Measurements from ENCODE around the gene P2RX5. TPM values are rescaled to one million over a fixed set of nuclear protein-coding genes. Genes with fewer than 3 reads are reported as not detected.
"Not testable (repeated sequence)": the region's sequence is repeated elsewhere in the genome, so short reads cannot be mapped to it uniquely, and the experiment has no call there.

The P2RX5 gene
- total RNA-seq, 1 experiment from 2014 or later: 14.9 TPM

GRCh38 chr17:3734911-3735276 is 38.9 kb upstream of the P2RX5 start:
- H3K36me3 ChIP-seq (ENCODE audit: control insufficient read depth, insufficient read depth, low read length); H3K27me3 ChIP-seq (ENCODE audit: control insufficient read depth, insufficient read depth, low read length); DNase-seq (ENCODE audit: low read depth, low spot score); ATAC-seq; H3K4me3 ChIP-seq (ENCODE audit: low read depth in 2 of 2, low read length in 2 of 2); H3K27ac ChIP-seq (ENCODE audit: low read length); POLR2A ChIA-PET; in situ Hi-C loops (cut with HindIII; ENCODE audit: low pct_unique_long_range_greater_than_20kb, low sequenced_read_pairs); H3K9me3 ChIP-seq (ENCODE audit: control insufficient read depth, insufficient read depth, low read depth, low read length); BruUV-seq (replicated peaks); H3K4me1 ChIP-seq (ENCODE audit: control insufficient read depth, insufficient read depth, low read length): not testable (repeated sequence)
- CTCF ChIA-PET: interaction anchor here (1.0 kb wide), 1 partner anchor 52 kb away, joined by 3 read pairs; no protein-coding TSS in a partner anchor
- intact Hi-C loops (cut with micrococcal nuclease; ENCODE audit: unreplicated experiment): loop anchor here (5.0 kb wide), 1 partner anchor 92 kb away; no protein-coding TSS in a partner anchor

DNA sequence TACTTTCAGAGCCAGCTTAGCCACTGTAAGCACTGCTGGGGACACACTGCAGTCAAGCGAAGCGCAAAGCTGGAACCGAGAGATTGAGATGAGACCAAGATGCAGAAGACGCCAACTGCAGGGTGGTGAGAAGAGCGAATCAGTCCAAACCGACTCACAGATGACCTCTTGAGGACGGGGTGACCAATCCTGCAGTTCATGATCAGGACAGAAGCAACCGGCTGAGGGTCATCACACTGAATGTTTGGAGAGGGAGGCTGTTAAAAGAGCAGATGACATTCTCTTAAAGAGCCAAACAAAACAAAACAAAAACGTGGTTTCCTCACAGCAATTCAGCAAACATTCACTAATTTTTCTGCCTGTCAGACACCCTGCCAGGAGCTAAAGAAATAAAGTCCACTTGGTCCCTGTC is 36.3 kb upstream of the P2RX5 start:
- in situ Hi-C loops (cut with HindIII; ENCODE audit: low pct_unique_long_range_greater_than_20kb, low sequenced_read_pairs): no loop called here
- Histone ChIP-seq H3K4me3 (ENCODE audit: low read depth in 2 of 2, low read length in 2 of 2) (peak overlapping the region in 1 of 2 experiments; percentile 18; a peak in 1 of 4 replicates), H3K4me1 (ENCODE audit: control insufficient read depth, insufficient read depth, low read length) (peaks cover 4% of the 10 kb centered on the region; the same call in 1 of the 2 replicates), H3K27me3 (ENCODE audit: control insufficient read depth, insufficient read depth, low read length) (no peaks in the 10 kb centered on the region), H3K27ac (ENCODE audit: low read length) (peak overlapping the region; percentile 3; the same call in 1 of the 2 replicates), H3K9me3 (ENCODE audit: control insufficient read depth, insufficient read depth, low read depth, low read length) (no peaks in the 10 kb centered on the region), H3K36me3 (ENCODE audit: control insufficient read depth, insufficient read depth, low read length) (no peaks in the 10 kb centered on the region)
- TF ChIP-seq, protein P1, sequence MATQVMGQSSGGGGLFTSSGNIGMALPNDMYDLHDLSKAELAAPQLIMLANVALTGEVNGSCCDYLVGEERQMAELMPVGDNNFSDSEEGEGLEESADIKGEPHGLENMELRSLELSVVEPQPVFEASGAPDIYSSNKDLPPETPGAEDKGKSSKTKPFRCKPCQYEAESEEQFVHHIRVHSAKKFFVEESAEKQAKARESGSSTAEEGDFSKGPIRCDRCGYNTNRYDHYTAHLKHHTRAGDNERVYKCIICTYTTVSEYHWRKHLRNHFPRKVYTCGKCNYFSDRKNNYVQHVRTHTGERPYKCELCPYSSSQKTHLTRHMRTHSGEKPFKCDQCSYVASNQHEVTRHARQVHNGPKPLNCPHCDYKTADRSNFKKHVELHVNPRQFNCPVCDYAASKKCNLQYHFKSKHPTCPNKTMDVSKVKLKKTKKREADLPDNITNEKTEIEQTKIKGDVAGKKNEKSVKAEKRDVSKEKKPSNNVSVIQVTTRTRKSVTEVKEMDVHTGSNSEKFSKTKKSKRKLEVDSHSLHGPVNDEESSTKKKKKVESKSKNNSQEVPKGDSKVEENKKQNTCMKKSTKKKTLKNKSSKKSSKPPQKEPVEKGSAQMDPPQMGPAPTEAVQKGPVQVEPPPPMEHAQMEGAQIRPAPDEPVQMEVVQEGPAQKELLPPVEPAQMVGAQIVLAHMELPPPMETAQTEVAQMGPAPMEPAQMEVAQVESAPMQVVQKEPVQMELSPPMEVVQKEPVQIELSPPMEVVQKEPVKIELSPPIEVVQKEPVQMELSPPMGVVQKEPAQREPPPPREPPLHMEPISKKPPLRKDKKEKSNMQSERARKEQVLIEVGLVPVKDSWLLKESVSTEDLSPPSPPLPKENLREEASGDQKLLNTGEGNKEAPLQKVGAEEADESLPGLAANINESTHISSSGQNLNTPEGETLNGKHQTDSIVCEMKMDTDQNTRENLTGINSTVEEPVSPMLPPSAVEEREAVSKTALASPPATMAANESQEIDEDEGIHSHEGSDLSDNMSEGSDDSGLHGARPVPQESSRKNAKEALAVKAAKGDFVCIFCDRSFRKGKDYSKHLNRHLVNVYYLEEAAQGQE (IDR thresholded peaks at IDR 0.05; ENCODE audit: insufficient read depth in 1 of 2, low read depth in 2 of 2, low read length in 1 of 2): no peak
- TF ChIP-seq, protein P2, sequence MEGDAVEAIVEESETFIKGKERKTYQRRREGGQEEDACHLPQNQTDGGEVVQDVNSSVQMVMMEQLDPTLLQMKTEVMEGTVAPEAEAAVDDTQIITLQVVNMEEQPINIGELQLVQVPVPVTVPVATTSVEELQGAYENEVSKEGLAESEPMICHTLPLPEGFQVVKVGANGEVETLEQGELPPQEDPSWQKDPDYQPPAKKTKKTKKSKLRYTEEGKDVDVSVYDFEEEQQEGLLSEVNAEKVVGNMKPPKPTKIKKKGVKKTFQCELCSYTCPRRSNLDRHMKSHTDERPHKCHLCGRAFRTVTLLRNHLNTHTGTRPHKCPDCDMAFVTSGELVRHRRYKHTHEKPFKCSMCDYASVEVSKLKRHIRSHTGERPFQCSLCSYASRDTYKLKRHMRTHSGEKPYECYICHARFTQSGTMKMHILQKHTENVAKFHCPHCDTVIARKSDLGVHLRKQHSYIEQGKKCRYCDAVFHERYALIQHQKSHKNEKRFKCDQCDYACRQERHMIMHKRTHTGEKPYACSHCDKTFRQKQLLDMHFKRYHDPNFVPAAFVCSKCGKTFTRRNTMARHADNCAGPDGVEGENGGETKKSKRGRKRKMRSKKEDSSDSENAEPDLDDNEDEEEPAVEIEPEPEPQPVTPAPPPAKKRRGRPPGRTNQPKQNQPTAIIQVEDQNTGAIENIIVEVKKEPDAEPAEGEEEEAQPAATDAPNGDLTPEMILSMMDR (IDR thresholded peaks at IDR 0.05): peak; percentile 52; the same call in 1 of the 2 replicates
- BruUV-seq (replicated peaks): no TSS peak
- DNase-seq (ENCODE audit: low read depth, low spot score) (no peak), ATAC-seq (peak; percentile 76)
- intact Hi-C loops (cut with micrococcal nuclease; ENCODE audit: unreplicated experiment): loop anchor here (5.0 kb wide), 1 partner anchor 95 kb away; no protein-coding TSS in a partner anchor
- CTCF ChIA-PET: interaction anchor here (1.1 kb wide), 1 partner anchor 113 kb away, joined by 5 read pairs; the partner anchor contains the start of gene NCBP3
- POLR2A ChIA-PET: no interaction called here

DNA sequence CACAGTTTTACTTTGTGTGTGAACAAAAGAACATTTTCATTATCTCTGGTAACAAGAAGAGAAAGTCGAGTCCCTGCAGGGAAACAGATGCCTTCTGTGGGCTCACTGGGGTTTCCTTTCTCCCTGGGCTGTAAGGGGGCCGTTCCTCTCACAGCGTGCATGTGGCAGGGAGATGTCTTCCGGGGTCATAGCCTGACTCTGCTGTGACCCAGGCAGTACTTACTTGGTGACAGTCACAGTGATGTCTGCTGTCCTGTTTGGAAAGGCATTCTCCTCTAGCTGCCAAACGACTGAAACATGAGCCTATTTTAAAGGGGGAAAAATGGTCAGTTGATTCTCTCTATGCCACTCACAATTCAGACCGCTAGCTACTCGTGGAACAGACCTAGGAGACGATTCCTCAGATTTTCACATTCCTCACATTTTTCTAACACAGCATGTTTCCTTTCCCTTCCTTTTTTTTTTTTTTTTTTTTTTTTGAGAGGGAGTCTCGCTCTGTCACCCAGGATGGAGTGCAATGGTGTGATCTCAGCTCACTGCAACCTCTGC is 35.0 kb upstream of the P2RX5 start:
- in situ Hi-C loops (cut with HindIII; ENCODE audit: low pct_unique_long_range_greater_than_20kb, low sequenced_read_pairs) (no loop called here), intact Hi-C loops (cut with micrococcal nuclease; ENCODE audit: unreplicated experiment) (loop anchor here (5.0 kb wide), 1 partner anchor 96 kb away; no protein-coding TSS in a partner anchor)
- no peak overlapping the region for H3K27ac ChIP-seq (ENCODE audit: low read length)
- no peaks in the 10 kb centered on the region for H3K9me3 ChIP-seq (ENCODE audit: control insufficient read depth, insufficient read depth, low read depth, low read length)
- ChIA-PET CTCF (no interaction called here), POLR2A (no interaction called here)
- no peak for DNase-seq (ENCODE audit: low read depth, low spot score)
- no TSS peak for BruUV-seq (replicated peaks)
- no peak overlapping the region for H3K4me3 ChIP-seq (ENCODE audit: low read depth in 2 of 2, low read length in 2 of 2)
- no peak for ATAC-seq
- no peaks in the 10 kb centered on the region for H3K27me3 ChIP-seq (ENCODE audit: control insufficient read depth, insufficient read depth, low read length)
- H3K36me3 ChIP-seq (ENCODE audit: control insufficient read depth, insufficient read depth, low read length): no peaks in the 10 kb centered on the region
- TF ChIP-seq, protein P2 (IDR thresholded peaks at IDR 0.05): no peak
- TF ChIP-seq SIN3A (IDR thresholded peaks at IDR 0.05; ENCODE audit: borderline replicate concordance, insufficient read depth, low read depth, low read length): no peak
- TF ChIP-seq POLR2AphosphoS5 (IDR thresholded peaks at IDR 0.05; ENCODE audit: low read depth, low read length): no peak
- no peak for TF ChIP-seq TCF7L2 (IDR thresholded peaks at IDR 0.05; ENCODE audit: low read depth, low read length)
- TF ChIP-seq, protein P1 (IDR thresholded peaks at IDR 0.05; ENCODE audit: insufficient read depth in 1 of 2, low read depth in 2 of 2, low read length in 1 of 2): no peak
- peaks cover 4% of the 10 kb centered on the region for H3K4me1 ChIP-seq (ENCODE audit: control insufficient read depth, insufficient read depth, low read length)

Measured in Panc1 (cell line).